MCF 10A (cell line): ENCODE data around the gene MAGT1. TPM values are rescaled to one million over a fixed set of nuclear protein-coding genes. Genes with fewer than 3 reads are reported as not detected.
"Not testable (repeated sequence)": the region's sequence is repeated elsewhere in the genome, so short reads cannot be mapped to it uniquely, and the experiment has no call there.

Source experiments
- Bru-seq: library from RNA; stranded (reverse); fragments of 400-500 nt; gene quantifications from one replicate; lab custom pipeline; 2021; lab: Mats Ljungman, UMichigan
- BruChase-seq, 2 experiments: library from RNA; stranded (reverse); fragments of 400-500 nt; gene quantifications; one replicate each; lab custom pipeline; 2021; lab: Mats Ljungman, UMichigan
- BruUV-seq: library from RNA; stranded (reverse); fragments of 400-500 nt; replicated peaks from 2 replicates; lab custom pipeline; 2021; lab: Mats Ljungman, UMichigan
- CTCF ChIA-PET: fragments of 300-600 bp; sonication (Branson Sonifier 250); formaldehyde crosslinking; extraction: SDS; loops from one replicate; lab custom pipeline; 2021; ENCODE audit warnings: antibody characterized with exemption, inconsistent platforms; lab: Yijun Ruan, JAX
- POLR2A ChIA-PET: fragments of 300-600, 350-650 bp; sonication (Branson Sonifier 250); formaldehyde crosslinking; extraction: SDS; loops from one replicate; lab custom pipeline; 2020; ENCODE audit warnings: antibody characterized with exemption, inconsistent platforms; lab: Yijun Ruan, JAX
- DNase-seq: peaks from one replicate; pipeline ENCODE4 v3.0.0-alpha.2; 2018; ENCODE audit not compliant: unreplicated experiment
- H3K27ac Mint-ChIP-seq: one replicate; pipeline ENCODE4 v1.8.0; 2022; ENCODE audit warnings: mild to moderate bottlenecking, low read depth, mixed read lengths; ENCODE audit not compliant: unreplicated experiment
- H3K27me3 Mint-ChIP-seq: one replicate; pipeline ENCODE4 v1.8.0; 2022; ENCODE audit warnings: mixed read lengths; ENCODE audit not compliant: insufficient read depth, unreplicated experiment
- H3K36me3 Mint-ChIP-seq: one replicate; pipeline ENCODE4 v1.8.0; 2022; ENCODE audit warnings: mild to moderate bottlenecking, moderate library complexity, mixed read lengths; ENCODE audit not compliant: insufficient read depth, unreplicated experiment
- H3K4me1 Mint-ChIP-seq: one replicate; pipeline ENCODE4 v1.8.0; 2022; ENCODE audit warnings: mixed read lengths; ENCODE audit not compliant: insufficient read depth, unreplicated experiment
- H3K4me3 Mint-ChIP-seq: one replicate; pipeline ENCODE4 v1.8.0; 2022; ENCODE audit warnings: mild to moderate bottlenecking, moderate library complexity, mixed read lengths; ENCODE audit not compliant: unreplicated experiment
- H3K9me3 Mint-ChIP-seq: one replicate; pipeline ENCODE4 v1.8.0; 2022; ENCODE audit warnings: mixed read lengths; ENCODE audit not compliant: unreplicated experiment
- CTCF ChIP-seq: fragments of 200-600 bp; IDR thresholded peaks from one replicate; pipeline ENCODE4 v1.8.0; 2022; ENCODE audit warnings: antibody characterized with exemption, mild to moderate bottlenecking; ENCODE audit not compliant: unreplicated experiment
- intact Hi-C: fragments of 100-400 bp; cut with micrococcal nuclease; formaldehyde crosslinking; loops from 2 replicates; pipeline ENCODE4 v1.14.1; 2022
- long read RNA-seq: library from polyadenylated mRNA; stranded (forward); transcript quantifications from one replicate; pipeline ENCODE4 v2.0.0, GENCODE V29; 2022
- total RNA-seq: library from RNA; stranded (reverse); gene quantifications from 2 replicates; pipeline ENCODE4 v1.2.3, GENCODE V29; 2022

The MAGT1 gene
- total RNA-seq (50.3 and 60.2 TPM in 2 replicates), Bru-seq, nascent RNA (percentile 72 among the genes with signal in this experiment), BruChase-seq, experiment 1, labeled RNA remaining after a 6-hour chase (percentile 86 among the genes with signal in this experiment), BruChase-seq, experiment 2, labeled RNA remaining after a 2-hour chase (percentile 76 among the genes with signal in this experiment)
- long read RNA-seq, full-length matches to known transcripts, result 11 of 22 reads
- long read RNA-seq, partial matches to known transcripts, result 2 of 22 reads
- long read RNA-seq, other reads (novel, unspliced or antisense), result 9 of 22 reads

- peak within 1 kb of the TSS; percentile 99 for H3K27ac Mint-ChIP-seq
- no peak for TF ChIP-seq CTCF
- H3K36me3 Mint-ChIP-seq, result peaks cover under 1% of the 10 kb centered on the region
- no peaks in the 10 kb centered on the region for H3K27me3 Mint-ChIP-seq
- DNase-seq, result peak; percentile 95
- peak within 1 kb of the TSS; percentile 90 for H3K4me3 Mint-ChIP-seq
- ChIA-PET POLR2A (interaction anchor here (0.6 to 3.8 kb wide), 22 partner anchors 10 to 1629 kb away, joined by 3 to 40 read pairs (median 3); partner anchors contain the start of genes ATP7A, ATRX and PGK1), CTCF (interaction anchor here (0.8 to 1.3 kb wide), 4 partner anchors 130 to 134 kb away, joined by 3 to 5 read pairs (median 4); no protein-coding TSS in a partner anchor)
- BruUV-seq, result TSS peak; percentile 71
- no peaks in the 10 kb centered on the region for H3K4me1 Mint-ChIP-seq
- H3K9me3 Mint-ChIP-seq, result no peaks in the 10 kb centered on the region
- intact Hi-C loops, result no loop called here
These were observed at the start of gene MAGT1 for GRCh38 chrX:77894921-77895886. TSS of gene MAGT1 (minus strand) at chrX:77895435. CDS start at chrX:77895410, 25 bp downstream.

GRCh38 chrX:77945031-77945430, 49.8 kb upstream of the MAGT1 start:
- CTCF ChIA-PET, DNase-seq, BruUV-seq: not testable (repeated sequence)

GRCh38 chrX:77938083-77938680, 42.9 kb upstream of the MAGT1 start:
- CTCF ChIA-PET, result no interaction called here
- Mint-ChIP-seq H3K4me3 (no peak overlapping the region), H3K36me3 (no peaks in the 10 kb centered on the region), H3K9me3 (no peaks in the 10 kb centered on the region), H3K27me3 (no peaks in the 10 kb centered on the region), H3K27ac (no peak overlapping the region), H3K4me1 (peaks cover 5% of the 10 kb centered on the region)
- intact Hi-C loops, result no loop called here
- POLR2A ChIA-PET, result interaction anchor here (0.7 to 1.0 kb wide), 2 partner anchors 16 to 39 kb away, joined by 3 to 4 read pairs; partner anchors contain the start of gene COX7B
- no peak for TF ChIP-seq CTCF
- no TSS peak for BruUV-seq
- DNase-seq, result no peak

More at GRCh38 chrX:77945031-77945430, 49.8 kb upstream of the MAGT1 start:
- H3K4me1 Mint-ChIP-seq, H3K4me3 Mint-ChIP-seq, H3K27me3 Mint-ChIP-seq, H3K36me3 Mint-ChIP-seq, POLR2A ChIA-PET, H3K9me3 Mint-ChIP-seq, intact Hi-C loops, H3K27ac Mint-ChIP-seq: not testable (repeated sequence)

- Mint-ChIP-seq H3K4me1 (peaks cover 5% of the 10 kb centered on the region), H3K36me3 (no peaks in the 10 kb centered on the region), H3K4me3 (no peak overlapping the region), H3K27me3 (no peaks in the 10 kb centered on the region), H3K9me3 (no peaks in the 10 kb centered on the region), H3K27ac (no peak overlapping the region)
- TF ChIP-seq CTCF, result no peak
- POLR2A ChIA-PET, result no interaction called here
- CTCF ChIA-PET, result no interaction called here
- peak; percentile 48 for DNase-seq
- BruUV-seq, result no TSS peak
- intact Hi-C loops, result no loop called here
These were observed 42.1 kb upstream of the MAGT1 start for GRCh38 chrX:77937291-77937690.
